Activated naive CD8-positive, alpha-beta T cell (primary cell): ENCODE data around the gene SORCS2.

Experiments
- H3K27ac Mint-ChIP-seq: one replicate; pipeline ENCODE4 v1.8.0; 2021; ENCODE audit warnings: mixed read lengths
- H3K27me3 Mint-ChIP-seq: one replicate; pipeline ENCODE4 v1.8.0; 2021; ENCODE audit warnings: mixed read lengths
- H3K36me3 Mint-ChIP-seq: one replicate; pipeline ENCODE4 v1.8.0; 2021; ENCODE audit warnings: mixed read lengths
- H3K4me1 Mint-ChIP-seq: one replicate; pipeline ENCODE4 v1.8.0; 2021; ENCODE audit warnings: low read depth, mixed read lengths
- H3K4me3 Mint-ChIP-seq: one replicate; pipeline ENCODE4 v1.8.0; 2021; ENCODE audit warnings: mild to moderate bottlenecking, mixed read lengths
- H3K9me3 Mint-ChIP-seq: one replicate; pipeline ENCODE4 v1.8.0; 2021; ENCODE audit warnings: low read depth, mixed read lengths

Gene SORCS2

GRCh38 chr4:7232061-7232650, 39.8 kb downstream of the SORCS2 start:
- no peak overlapping the region for H3K27ac Mint-ChIP-seq
- no peak overlapping the region for H3K4me3 Mint-ChIP-seq
- no peaks in the 10 kb centered on the region for H3K4me1 Mint-ChIP-seq
- no peaks in the 10 kb centered on the region for H3K27me3 Mint-ChIP-seq
- no peaks in the 10 kb centered on the region for H3K9me3 Mint-ChIP-seq
- no peaks in the 10 kb centered on the region for H3K36me3 Mint-ChIP-seq

- no peak overlapping the region for H3K4me3 Mint-ChIP-seq
- H3K27me3 Mint-ChIP-seq: no peaks in the 10 kb centered on the region
- H3K36me3 Mint-ChIP-seq: no peaks in the 10 kb centered on the region
- H3K9me3 Mint-ChIP-seq: no peaks in the 10 kb centered on the region
- no peaks in the 10 kb centered on the region for H3K4me1 Mint-ChIP-seq
- no peak overlapping the region for H3K27ac Mint-ChIP-seq
Observed at GRCh38 chr4:7233006-7233580, 40.8 kb downstream of the SORCS2 start.

GRCh38 chr4:7233601-7234000, 41.3 kb downstream of the SORCS2 start:
- Mint-ChIP-seq H3K4me1 (no peaks in the 10 kb centered on the region), H3K27ac (no peak overlapping the region), H3K36me3 (no peaks in the 10 kb centered on the region), H3K9me3 (no peaks in the 10 kb centered on the region), H3K27me3 (no peaks in the 10 kb centered on the region), H3K4me3 (no peak overlapping the region)

- Mint-ChIP-seq H3K4me1 (no peaks in the 10 kb centered on the region), H3K4me3 (no peak overlapping the region), H3K27ac (no peak overlapping the region), H3K9me3 (no peaks in the 10 kb centered on the region), H3K36me3 (no peaks in the 10 kb centered on the region), H3K27me3 (no peaks in the 10 kb centered on the region)
Observed at GRCh38 chr4:7234355-7235029, 42.2 kb downstream of the SORCS2 start.

GRCh38 chr4:7235030-7235380, 42.7 kb downstream of the SORCS2 start:
- Mint-ChIP-seq H3K9me3 (no peaks in the 10 kb centered on the region), H3K4me1 (no peaks in the 10 kb centered on the region), H3K36me3 (no peaks in the 10 kb centered on the region), H3K27ac (no peak overlapping the region), H3K4me3 (no peak overlapping the region), H3K27me3 (no peaks in the 10 kb centered on the region)

GRCh38 chr4:7236847-7237246, 44.5 kb downstream of the SORCS2 start:
- H3K27me3 Mint-ChIP-seq: peaks cover 2% of the 10 kb centered on the region
- no peak overlapping the region for H3K27ac Mint-ChIP-seq
- H3K4me1 Mint-ChIP-seq: no peaks in the 10 kb centered on the region

GRCh38 chr4:7237873-7238272, 45.5 kb downstream of the SORCS2 start:
- H3K9me3 Mint-ChIP-seq: no peaks in the 10 kb centered on the region
- no peak overlapping the region for H3K4me3 Mint-ChIP-seq
- no peaks in the 10 kb centered on the region for H3K36me3 Mint-ChIP-seq
- H3K4me1 Mint-ChIP-seq: no peaks in the 10 kb centered on the region
- peaks cover 2% of the 10 kb centered on the region for H3K27me3 Mint-ChIP-seq
- H3K27ac Mint-ChIP-seq: no peak overlapping the region

More at GRCh38 chr4:7236847-7237246, 44.5 kb downstream of the SORCS2 start:
- no peaks in the 10 kb centered on the region for H3K36me3 Mint-ChIP-seq
- H3K9me3 Mint-ChIP-seq: no peaks in the 10 kb centered on the region
- H3K4me3 Mint-ChIP-seq: no peak overlapping the region

- Mint-ChIP-seq H3K4me1 (no peaks in the 10 kb centered on the region), H3K27me3 (peaks cover 2% of the 10 kb centered on the region), H3K4me3 (no peak overlapping the region), H3K27ac (no peak overlapping the region), H3K36me3 (no peaks in the 10 kb centered on the region), H3K9me3 (no peaks in the 10 kb centered on the region)
Observed at GRCh38 chr4:7238300-7238960, 46.1 kb downstream of the SORCS2 start.

- Mint-ChIP-seq H3K4me3 (no peak overlapping the region), H3K27ac (no peak overlapping the region), H3K9me3 (no peaks in the 10 kb centered on the region), H3K27me3 (peaks cover 2% of the 10 kb centered on the region), H3K4me1 (no peaks in the 10 kb centered on the region), H3K36me3 (no peaks in the 10 kb centered on the region)
Observed at GRCh38 chr4:7239101-7239820, 46.9 kb downstream of the SORCS2 start.

- Mint-ChIP-seq H3K4me1 (no peaks in the 10 kb centered on the region), H3K36me3 (no peaks in the 10 kb centered on the region), H3K9me3 (no peaks in the 10 kb centered on the region), H3K4me3 (no peak overlapping the region), H3K27me3 (peaks cover 2% of the 10 kb centered on the region), H3K27ac (no peak overlapping the region)
Observed at GRCh38 chr4:7239844-7240243, 47.5 kb downstream of the SORCS2 start.

- H3K36me3 Mint-ChIP-seq: no peaks in the 10 kb centered on the region
- H3K9me3 Mint-ChIP-seq: no peaks in the 10 kb centered on the region
- no peak overlapping the region for H3K4me3 Mint-ChIP-seq
- no peaks in the 10 kb centered on the region for H3K4me1 Mint-ChIP-seq
- H3K27ac Mint-ChIP-seq: no peak overlapping the region
- H3K27me3 Mint-ChIP-seq: peaks cover 3% of the 10 kb centered on the region
Observed at GRCh38 chr4:7240306-7240705, 48.0 kb downstream of the SORCS2 start.

- peaks cover 4% of the 10 kb centered on the region for H3K27me3 Mint-ChIP-seq
- H3K4me1 Mint-ChIP-seq: no peaks in the 10 kb centered on the region
- H3K4me3 Mint-ChIP-seq: no peak overlapping the region
- no peak overlapping the region for H3K27ac Mint-ChIP-seq
- H3K36me3 Mint-ChIP-seq: no peaks in the 10 kb centered on the region
- no peaks in the 10 kb centered on the region for H3K9me3 Mint-ChIP-seq
Observed at GRCh38 chr4:7241597-7242125, 49.3 kb downstream of the SORCS2 start.

- Mint-ChIP-seq H3K36me3 (no peaks in the 10 kb centered on the region), H3K9me3 (no peaks in the 10 kb centered on the region), H3K4me1 (no peaks in the 10 kb centered on the region), H3K4me3 (no peak overlapping the region), H3K27ac (no peak overlapping the region), H3K27me3 (peaks cover 4% of the 10 kb centered on the region)
Observed at GRCh38 chr4:7242766-7243165, 50.4 kb downstream of the SORCS2 start.

GRCh38 chr4:7243609-7244330, 51.4 kb downstream of the SORCS2 start:
- no peak overlapping the region for H3K4me3 Mint-ChIP-seq

More at GRCh38 chr4:7243609-7244330, 51.4 kb downstream of the SORCS2 start:
- no peak overlapping the region for H3K27ac Mint-ChIP-seq
- H3K9me3 Mint-ChIP-seq: no peaks in the 10 kb centered on the region
- no peaks in the 10 kb centered on the region for H3K4me1 Mint-ChIP-seq
- no peaks in the 10 kb centered on the region for H3K36me3 Mint-ChIP-seq
- H3K27me3 Mint-ChIP-seq: peaks cover 4% of the 10 kb centered on the region
